HAP-1 (cell line): ENCODE results near the gene PHACTR2.
"Not testable (repeated sequence)": the region's sequence is repeated elsewhere in the genome, so short reads cannot be mapped to it uniquely, and the experiment has no call there.

ENCODE experiments used
- DNase-seq, 2 experiments: peaks; one replicate each; pipeline ENCODE4 v3.0.0-alpha.2; 2016 to 2020; ENCODE audit warnings: low spot score in 2 of 2
- H3K27me3 ChIP-seq: fragments of 250-450 bp; sonication (Bioruptor Pico); 2 replicates; pipeline ENCODE4 v1.5.1; 2020; ENCODE audit warnings: low read depth, mild to moderate bottlenecking, moderate library complexity
- H3K36me3 ChIP-seq: fragments of 250-450 bp; sonication (Bioruptor Pico); replicated peaks from 2 replicates; pipeline ENCODE4 v1.5.1; 2020; ENCODE audit warnings: mild to moderate bottlenecking
- H3K4me1 ChIP-seq: fragments of 250-450 bp; sonication (Bioruptor Pico); 2 replicates; pipeline ENCODE4 v1.5.1; 2020; ENCODE audit warnings: mild to moderate bottlenecking
- H3K4me3 ChIP-seq: fragments of 250-450 bp; sonication (Bioruptor Pico); 2 replicates; pipeline ENCODE4 v1.5.1; 2020; ENCODE audit warnings: mild to moderate bottlenecking, moderate library complexity
- H3K9me3 ChIP-seq: fragments of 250-450 bp; sonication (Bioruptor Pico); 2 replicates; pipeline ENCODE4 v1.5.1; 2020; ENCODE audit warnings: mild to moderate bottlenecking, moderate library complexity
- in situ Hi-C: fragments of 300-500 bp; cut with MboI; formaldehyde crosslinking; loops from 3 replicates; pipeline ENCODE4 v1.14.3; 2020; ENCODE audit warnings: low sequenced_read_pairs, inconsistent platforms, mixed read lengths

PHACTR2 gene

DNA sequence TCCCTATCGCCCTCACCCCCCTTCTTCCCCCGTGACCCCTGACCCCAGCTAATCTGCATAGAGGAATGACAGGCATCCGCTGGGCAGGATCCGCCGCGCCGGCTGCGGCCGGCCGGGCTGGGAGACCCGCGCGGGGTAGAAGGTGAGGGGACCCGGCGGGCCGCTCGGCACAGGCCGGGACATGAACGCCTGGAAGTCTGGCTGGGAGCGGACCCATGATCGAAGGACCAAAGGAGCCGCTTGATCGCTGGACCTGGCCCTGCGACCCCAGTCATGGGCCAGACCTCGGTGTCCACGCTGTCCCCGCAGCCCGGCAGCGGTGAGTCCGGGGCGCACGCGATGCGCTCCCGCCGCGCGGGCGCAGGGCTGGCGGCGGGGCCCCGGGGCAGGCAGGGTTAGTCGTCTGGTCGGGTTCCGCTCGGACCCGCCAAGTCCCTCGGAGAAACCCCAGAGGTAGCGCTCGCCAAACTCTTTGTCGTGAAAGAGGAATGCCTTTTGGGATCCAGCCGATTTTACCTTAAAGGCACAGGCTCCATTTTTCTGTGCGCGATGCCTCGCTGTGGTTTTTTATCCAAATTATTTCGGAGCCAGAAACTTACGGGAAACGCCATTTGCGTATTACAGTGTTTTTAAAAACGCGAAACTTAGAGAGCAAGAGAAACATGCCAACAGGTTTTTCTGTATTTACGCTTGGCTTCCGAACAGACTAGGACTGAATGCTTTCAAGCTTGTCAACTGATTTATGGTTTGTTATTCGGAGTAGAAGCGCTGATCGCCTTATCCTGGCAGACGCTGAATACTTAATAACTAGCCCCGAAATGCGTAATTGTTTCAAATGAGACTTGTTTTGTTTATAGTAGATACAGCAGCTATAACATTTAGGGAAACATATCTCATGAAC lies at the start of gene PHACTR2:
TSS of gene PHACTR2 (plus strand) at position 75 of the 901 bp plus-strand sequence. CDS start at position 274, 199 bp downstream.
- Histone ChIP-seq H3K4me3 (peak within 1 kb of the TSS; percentile 40), H3K9me3 (no peaks in the 10 kb centered on the region; the same call in 1 of the 2 replicates), H3K4me1 (peaks cover 40% of the 10 kb centered on the region), H3K27me3 (peaks cover 22% of the 10 kb centered on the region), H3K36me3 (no peaks in the 10 kb centered on the region)
- in situ Hi-C loops: no loop called here
- peak; percentile 25 to 58 for DNase-seq

DNA sequence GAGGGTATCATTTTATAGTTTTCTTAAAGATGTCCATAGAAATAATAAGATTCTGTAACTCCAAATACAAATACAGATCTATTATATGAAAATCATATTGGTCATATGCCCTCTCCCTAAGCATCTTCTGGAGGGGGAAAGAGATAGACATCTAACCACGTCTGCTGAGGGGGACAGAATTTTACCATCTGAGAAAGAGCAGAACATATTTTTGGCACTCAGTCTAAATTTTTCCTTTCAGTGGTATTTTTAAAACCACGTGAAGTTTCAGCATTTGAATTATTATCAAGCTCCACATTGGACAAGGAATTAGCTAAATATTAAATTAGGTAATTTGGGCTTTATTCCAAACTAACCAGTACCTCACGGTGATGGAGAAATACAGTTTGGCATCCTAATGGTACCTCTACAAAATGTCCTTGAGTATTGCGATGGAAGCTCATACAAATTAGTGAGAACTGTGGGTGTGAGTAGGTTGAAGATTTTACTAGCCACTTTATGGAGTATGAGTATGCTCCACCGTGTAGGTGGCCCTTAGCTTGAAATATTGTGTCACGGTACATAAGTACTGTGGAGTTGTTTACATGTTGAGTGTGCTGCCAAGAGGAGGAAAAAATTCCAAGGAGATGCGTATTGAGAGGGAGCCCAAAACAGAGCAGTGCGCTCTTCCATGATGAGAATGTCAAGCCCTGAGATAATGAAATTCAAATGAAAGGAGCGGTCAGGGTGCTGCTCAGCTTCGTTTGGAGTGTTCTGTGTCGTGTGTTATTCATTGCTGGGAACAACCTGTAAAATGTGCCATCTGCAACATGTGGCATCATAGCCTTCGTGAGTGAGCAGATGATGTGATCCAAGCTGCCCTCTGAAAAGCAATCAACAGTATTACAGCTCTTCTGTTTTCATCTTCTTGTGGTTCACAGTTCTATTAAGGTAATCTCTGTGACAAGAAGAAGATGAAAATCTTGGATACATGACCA lies 48.4 kb upstream of the PHACTR2 start:
- Histone ChIP-seq H3K9me3 (no peaks in the 10 kb centered on the region), H3K4me3 (no peak overlapping the region), H3K4me1 (no peaks in the 10 kb centered on the region), H3K36me3 (no peaks in the 10 kb centered on the region), H3K27me3 (no peaks in the 10 kb centered on the region)
- no peak for DNase-seq
- in situ Hi-C loops: no loop called here

DNA sequence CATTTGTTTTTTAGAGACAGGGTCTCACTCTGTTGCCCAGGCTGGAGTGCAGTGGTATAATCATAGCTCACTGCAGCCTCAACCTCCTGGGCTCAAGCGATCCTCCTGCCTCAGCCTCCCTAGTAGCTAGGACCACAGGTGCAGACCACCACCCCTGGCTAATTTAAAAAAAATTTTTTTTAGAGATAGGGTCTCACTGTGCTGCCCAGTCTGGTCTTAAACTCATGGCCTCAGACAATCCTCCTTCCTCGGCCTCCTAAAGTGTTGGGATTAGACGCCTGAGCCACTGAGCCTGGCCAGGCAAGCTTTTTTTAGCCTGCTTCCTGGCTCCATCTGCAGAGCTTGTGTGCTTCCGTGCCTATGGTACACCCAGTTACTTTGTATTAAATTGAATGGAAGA lies 46.6 kb upstream of the PHACTR2 start:
- H3K9me3 ChIP-seq, H3K36me3 ChIP-seq, in situ Hi-C loops, DNase-seq, H3K27me3 ChIP-seq, H3K4me1 ChIP-seq, H3K4me3 ChIP-seq: not testable (repeated sequence)

DNA sequence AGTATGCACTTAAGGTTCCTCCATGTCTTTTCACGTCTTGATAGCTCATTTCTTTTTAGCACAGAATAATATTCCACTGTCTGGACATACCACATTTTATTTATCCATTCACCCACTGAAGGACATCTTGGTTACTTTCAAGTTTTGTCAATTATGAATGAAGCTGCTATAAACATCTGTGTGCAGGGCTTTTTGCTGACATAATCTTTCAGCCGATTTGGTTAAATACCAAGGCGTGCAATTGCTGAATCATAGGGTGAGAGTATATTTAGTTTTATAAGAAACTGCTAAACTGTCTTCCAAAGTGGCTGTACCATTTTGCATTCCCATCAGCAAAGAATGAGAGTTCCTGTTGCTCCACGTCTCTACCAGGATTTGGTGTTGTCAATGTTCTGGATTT lies 44.9 kb upstream of the PHACTR2 start:
- in situ Hi-C loops: no loop called here
- H3K4me3 ChIP-seq: no peak overlapping the region
- no peaks in the 10 kb centered on the region for H3K27me3 ChIP-seq
- no peaks in the 10 kb centered on the region for H3K36me3 ChIP-seq
- no peaks in the 10 kb centered on the region for H3K9me3 ChIP-seq
- DNase-seq: no peak
- no peaks in the 10 kb centered on the region for H3K4me1 ChIP-seq

DNA sequence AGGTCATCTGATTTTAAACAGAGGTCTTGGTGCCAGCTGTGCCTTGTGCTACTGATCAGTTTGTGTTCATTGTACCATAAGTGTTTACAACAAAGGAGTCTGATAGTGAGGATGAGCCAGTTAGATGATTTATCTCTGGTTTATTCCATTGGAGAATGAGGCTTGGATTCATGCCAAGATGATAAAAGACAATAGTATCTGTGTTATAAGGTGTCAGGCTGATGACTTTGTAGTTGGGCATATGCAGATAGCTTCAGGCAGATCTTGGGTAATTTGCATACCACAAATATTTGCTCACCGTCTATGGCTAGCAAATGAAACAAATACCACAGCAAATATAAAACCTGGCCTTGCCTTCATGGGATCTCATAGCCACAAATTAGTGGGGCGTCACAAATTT lies 43.3 kb upstream of the PHACTR2 start:
- no peaks in the 10 kb centered on the region for H3K27me3 ChIP-seq
- in situ Hi-C loops: no loop called here
- no peak overlapping the region for H3K4me3 ChIP-seq
- no peaks in the 10 kb centered on the region for H3K36me3 ChIP-seq
- H3K4me1 ChIP-seq: no peaks in the 10 kb centered on the region
- no peaks in the 10 kb centered on the region for H3K9me3 ChIP-seq
- no peak for DNase-seq

DNA sequence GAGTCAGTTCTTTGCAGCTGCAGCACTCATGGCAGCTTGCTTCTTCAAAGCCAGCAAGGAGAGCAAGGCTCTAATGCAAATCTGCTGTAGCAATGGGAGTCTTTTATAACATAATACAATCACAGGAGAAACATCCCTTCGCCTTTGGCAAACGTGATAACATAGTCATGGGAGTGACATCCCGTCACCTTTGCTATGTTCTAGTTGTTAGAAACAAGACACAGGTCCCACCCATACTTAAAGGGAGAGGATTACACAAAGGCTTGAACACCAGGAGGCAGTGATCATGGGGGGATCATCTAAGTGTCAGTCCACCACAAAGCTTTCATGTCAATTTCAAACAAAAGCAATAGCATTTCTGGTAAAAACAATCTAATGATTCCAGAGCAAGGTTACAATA lies 40.1 kb upstream of the PHACTR2 start:
- H3K9me3 ChIP-seq: no peaks in the 10 kb centered on the region
- no peaks in the 10 kb centered on the region for H3K36me3 ChIP-seq
- in situ Hi-C loops: no loop called here
- no peaks in the 10 kb centered on the region for H3K27me3 ChIP-seq
- H3K4me3 ChIP-seq: no peak overlapping the region
- DNase-seq: no peak
- no peaks in the 10 kb centered on the region for H3K4me1 ChIP-seq

DNA sequence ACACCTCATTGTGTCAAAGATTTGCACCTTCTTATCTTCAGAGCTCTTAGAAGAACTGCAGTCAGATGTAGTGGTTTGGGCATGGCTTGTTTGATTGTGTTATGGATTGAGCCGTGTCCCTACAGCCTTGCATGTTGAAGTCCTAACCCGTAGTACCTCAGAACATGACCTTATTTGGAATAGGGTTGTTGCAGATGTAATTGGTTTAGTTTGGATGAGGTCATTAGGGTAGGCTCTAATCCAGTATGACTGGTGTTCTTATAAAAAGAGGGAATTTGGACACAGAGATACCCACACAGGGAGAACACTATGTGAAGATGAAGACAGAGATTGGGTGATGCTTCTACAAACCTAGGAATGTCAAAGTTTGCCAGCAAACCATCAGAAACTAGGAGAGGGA lies 35.4 kb upstream of the PHACTR2 start:
- Histone ChIP-seq H3K27me3 (no peaks in the 10 kb centered on the region), H3K4me3 (no peak overlapping the region), H3K4me1 (no peaks in the 10 kb centered on the region), H3K9me3 (no peaks in the 10 kb centered on the region), H3K36me3 (no peaks in the 10 kb centered on the region)
- in situ Hi-C loops: no loop called here
- no peak for DNase-seq

DNA sequence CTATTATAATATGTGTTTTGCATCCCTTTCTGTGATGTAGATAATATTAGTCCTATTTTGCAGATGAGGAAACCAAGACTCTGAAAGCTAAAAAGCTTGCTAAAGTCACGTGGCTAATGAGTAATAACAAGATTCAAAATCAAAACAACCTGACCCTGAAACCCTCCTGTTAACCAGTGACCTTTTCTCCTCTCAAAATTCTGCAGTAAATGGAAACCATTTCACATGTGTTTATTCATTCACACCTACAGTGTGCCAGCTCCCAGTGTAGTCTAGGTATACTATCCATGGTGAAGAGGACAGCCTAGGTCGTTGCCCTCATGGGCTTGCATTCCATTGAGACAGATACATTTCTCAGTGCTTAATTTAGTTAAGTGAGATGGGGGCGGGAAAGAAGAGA lies 30.6 kb upstream of the PHACTR2 start:
- Histone ChIP-seq H3K36me3 (no peaks in the 10 kb centered on the region), H3K9me3 (no peaks in the 10 kb centered on the region), H3K4me1 (no peaks in the 10 kb centered on the region), H3K27me3 (no peaks in the 10 kb centered on the region), H3K4me3 (no peak overlapping the region)
- no peak for DNase-seq
- in situ Hi-C loops: no loop called here

DNA sequence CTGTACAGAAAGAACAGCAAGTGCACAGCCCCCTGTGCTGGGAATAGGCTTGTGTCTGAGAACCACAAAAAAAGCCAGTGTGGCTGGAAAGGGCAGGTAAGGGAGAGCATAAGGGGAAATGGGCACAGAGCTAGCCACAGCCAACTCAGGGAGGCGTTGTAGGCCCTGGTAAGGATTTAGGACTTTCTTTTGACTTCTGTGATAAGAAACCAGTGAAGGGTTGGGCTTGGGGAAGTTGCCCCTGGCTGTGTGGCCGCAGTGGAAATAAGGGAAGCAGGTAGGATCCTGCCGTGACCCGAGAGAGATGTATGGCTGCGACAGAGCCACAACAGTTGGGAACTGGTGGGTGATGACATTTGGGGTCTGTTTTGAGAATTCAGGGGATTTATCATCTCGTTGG lies 30.0 kb upstream of the PHACTR2 start:
- H3K9me3 ChIP-seq: no peaks in the 10 kb centered on the region
- in situ Hi-C loops: no loop called here
- no peaks in the 10 kb centered on the region for H3K4me1 ChIP-seq
- H3K4me3 ChIP-seq: no peak overlapping the region
- no peaks in the 10 kb centered on the region for H3K27me3 ChIP-seq
- no peaks in the 10 kb centered on the region for H3K36me3 ChIP-seq
- no peak for DNase-seq

DNA sequence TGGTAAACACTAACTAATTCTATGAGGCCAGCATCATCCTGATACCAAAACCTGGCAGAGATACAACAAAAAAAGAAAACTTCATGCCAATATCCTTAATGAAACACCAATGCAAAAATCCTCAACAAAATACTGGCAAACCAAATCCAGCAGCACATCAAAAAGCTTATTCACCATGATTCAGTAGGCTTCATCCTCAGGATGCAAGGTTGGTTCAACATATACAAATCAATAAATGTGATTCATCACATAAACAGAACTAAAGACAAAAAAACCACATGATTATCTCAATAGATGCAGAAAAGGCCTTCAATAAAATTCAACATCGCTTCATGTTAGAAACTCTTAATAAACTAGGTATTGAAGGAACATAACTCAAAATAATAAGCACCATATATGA lies 28.4 kb upstream of the PHACTR2 start:
- H3K9me3 ChIP-seq, in situ Hi-C loops, H3K36me3 ChIP-seq, H3K4me3 ChIP-seq, H3K4me1 ChIP-seq, DNase-seq, H3K27me3 ChIP-seq: not testable (repeated sequence)

DNA sequence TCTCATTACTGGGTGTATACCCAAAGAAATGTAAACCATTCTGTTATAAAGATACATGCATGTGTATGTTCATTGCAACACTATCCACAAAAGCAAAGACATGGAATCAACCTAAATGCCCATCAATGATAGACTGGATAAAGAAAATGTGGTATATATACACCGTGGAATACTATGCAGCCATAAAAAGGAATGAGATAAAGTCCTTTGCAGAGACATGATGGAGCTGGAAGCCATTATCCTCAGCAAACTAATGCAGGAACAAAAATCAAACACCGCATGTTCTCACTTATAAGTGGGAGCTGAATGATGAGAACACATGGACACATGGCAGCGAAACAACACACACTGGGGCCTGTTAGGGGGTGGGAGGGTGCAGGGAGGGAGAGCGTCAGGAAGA lies 26.4 kb upstream of the PHACTR2 start:
- H3K9me3 ChIP-seq, DNase-seq, H3K36me3 ChIP-seq, H3K27me3 ChIP-seq, H3K4me3 ChIP-seq, H3K4me1 ChIP-seq, in situ Hi-C loops: not testable (repeated sequence)

DNA sequence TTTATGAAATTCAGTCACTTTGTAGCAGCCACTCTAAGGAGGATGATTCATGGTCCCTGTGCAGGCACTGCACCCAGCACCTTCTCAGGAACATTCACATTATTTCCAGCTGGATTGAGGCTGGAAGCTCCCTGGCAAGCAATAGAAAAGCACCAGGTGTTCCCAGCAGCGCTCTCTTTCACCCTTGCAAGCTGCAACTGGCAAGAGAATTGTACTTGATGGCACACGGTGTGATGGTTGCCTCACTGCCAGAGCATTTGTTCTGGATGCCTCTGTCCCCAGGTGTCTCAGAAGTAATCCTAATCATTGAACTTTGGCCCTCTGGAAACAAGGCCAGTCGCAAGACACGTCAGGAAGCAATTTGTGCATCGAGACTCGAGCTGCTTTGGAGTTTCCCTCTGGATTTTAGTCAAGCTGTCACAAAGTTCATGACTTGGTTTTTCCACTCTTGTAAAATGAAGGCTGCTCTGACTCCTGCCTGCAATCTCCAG lies 24.9 kb upstream of the PHACTR2 start:
- in situ Hi-C loops: no loop called here
- DNase-seq: no peak

DNA sequence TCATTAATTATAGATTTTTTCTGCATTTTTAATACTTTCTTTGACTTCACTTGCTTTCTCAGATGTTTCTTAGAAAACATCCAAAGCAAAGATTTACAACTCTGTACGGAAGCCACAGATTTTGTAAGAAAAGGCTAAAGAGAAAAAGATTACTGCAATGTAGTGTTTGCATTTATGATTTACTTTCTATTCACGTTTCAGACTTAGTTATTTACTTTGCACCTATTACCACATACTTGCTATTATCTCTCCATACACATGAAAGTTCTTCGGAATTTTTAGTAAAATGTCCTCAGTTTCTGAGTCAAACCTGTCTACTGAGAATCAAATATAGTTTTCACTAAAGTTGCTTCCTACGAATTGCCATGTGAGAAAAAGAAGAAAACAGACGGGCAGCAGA lies 22.2 kb upstream of the PHACTR2 start:
- no peak for DNase-seq
- H3K4me1 ChIP-seq: no peaks in the 10 kb centered on the region
- in situ Hi-C loops: no loop called here
- H3K36me3 ChIP-seq: no peaks in the 10 kb centered on the region
- peaks cover 2% of the 10 kb centered on the region; the same call in 1 of the 2 replicates for H3K9me3 ChIP-seq
- no peak overlapping the region for H3K4me3 ChIP-seq
- H3K27me3 ChIP-seq: no peaks in the 10 kb centered on the region

More for the DNA sequence above, 24.9 kb upstream of the PHACTR2 start:
- Histone ChIP-seq H3K9me3 (0 out of 2 replicates have a peak, but pooled peaks cover 2% of the 10 kb centered on the region), H3K27me3 (no peaks in the 10 kb centered on the region), H3K36me3 (no peaks in the 10 kb centered on the region), H3K4me1 (no peaks in the 10 kb centered on the region), H3K4me3 (no peak overlapping the region)

DNA sequence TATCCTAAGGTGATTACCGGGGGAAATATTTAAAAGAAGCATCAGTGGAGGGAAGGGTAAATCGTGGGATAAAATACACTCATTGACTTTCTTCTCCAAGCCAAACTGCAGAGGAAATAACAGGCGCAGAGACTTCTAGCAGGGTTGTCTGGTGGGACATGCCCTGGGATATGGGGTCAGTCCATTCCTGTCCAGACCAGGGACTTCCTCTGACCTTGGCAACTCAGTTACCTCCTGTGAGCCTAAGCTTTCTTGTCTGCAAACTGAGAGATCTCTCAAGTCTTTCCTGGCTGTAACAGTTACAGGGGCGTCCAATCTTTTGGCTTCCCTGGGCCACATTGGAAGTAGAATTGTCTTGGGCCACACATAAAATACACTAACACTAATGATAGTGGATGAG lies 21.7 kb upstream of the PHACTR2 start:
- H3K36me3 ChIP-seq: no peaks in the 10 kb centered on the region
- DNase-seq: no peak
- in situ Hi-C loops: no loop called here
- H3K9me3 ChIP-seq: peaks cover 2% of the 10 kb centered on the region; the same call in 1 of the 2 replicates
- H3K4me3 ChIP-seq: no peak overlapping the region
- H3K27me3 ChIP-seq: no peaks in the 10 kb centered on the region
- H3K4me1 ChIP-seq: no peaks in the 10 kb centered on the region
